K562 (cell line): Measurements from ENCODE around the gene NEURL1B. TPM values are rescaled to one million over a fixed set of nuclear protein-coding genes. Genes with fewer than 3 reads are reported as not detected.

Experiments used
- ATAC-seq: fragments of 200-7000 bp; cut with Tn5 transposase; 3 replicates; pipeline ENCODE4 v1.9.1; 2020; ENCODE audit warnings: moderate library complexity
- BruUV-seq: library from RNA; stranded (reverse); fragments of 400-500 nt; replicated peaks from 2 replicates; lab custom pipeline; 2021; lab: Mats Ljungman, UMichigan
- CTCF ChIA-PET: fragments of 300-600 bp; formaldehyde crosslinking; extraction: SDS; loops from one replicate; lab custom pipeline; 2021; ENCODE audit warnings: low intra/inter-chr PET ratio; lab: Yijun Ruan, JAX
- POLR2A ChIA-PET: fragments of 300-600, 350-650 bp; sonication (Branson Sonifier 250); formaldehyde crosslinking; extraction: SDS; loops from one replicate; lab custom pipeline; 2021; ENCODE audit warnings: antibody characterized with exemption, inconsistent platforms; lab: Yijun Ruan, JAX
- DNase-seq, 4 experiments: peaks; one replicate each; pipeline versions ENCODE4 v3.0.0 to v3.0.0-alpha.2; 2011 to 2018; ENCODE audit warnings: low spot score in 3 of 4, mixed read lengths in 3 of 4; ENCODE audit errors: extremely low read depth in 1 of 4
- FAIRE-seq: peaks from 2 replicates; lab custom pipeline; 2011; peaks lifted over from hg19 to GRCh38; lab: Jason Lieb, UNC
- H2AFZ ChIP-seq: 2 replicates; pipeline ENCODE4 v1.6.0; 2011; ENCODE audit warnings: low read depth, low read length, control low read depth, inconsistent platforms
- H3K27ac ChIP-seq: fragments of 200-600 bp; 3 replicates; pipeline ENCODE4 v1.8.0; 2011; ENCODE audit warnings: low read depth, mild to moderate bottlenecking, control low read depth, inconsistent platforms, low read length, moderate library complexity, mixed read lengths; ENCODE audit errors: extremely low read depth
- H3K27me3 ChIP-seq, 2 experiments: fragments of 300-600 bp in 1 of 2; 2 replicates in 1 of 2; 3 replicates in 1 of 2; pipeline versions ENCODE4 v1.6.0 to v1.8.0; 2011; ENCODE audit warnings: inconsistent platforms in 2 of 2, low read length in 2 of 2, mild to moderate bottlenecking in 1 of 2, mixed read lengths in 1 of 2, moderate library complexity in 1 of 2; ENCODE audit not compliant: control insufficient read depth in 2 of 2, insufficient read depth in 2 of 2
- H3K36me3 ChIP-seq: fragments of 300-600 bp; 3 replicates; pipeline ENCODE4 v1.8.0; 2011; ENCODE audit warnings: mild to moderate bottlenecking, low read length, inconsistent platforms; ENCODE audit not compliant: control insufficient read depth, insufficient read depth
- H3K4me1 ChIP-seq, 2 experiments: fragments of 200-600 bp in 1 of 2; replicated peaks in 1 of 2; 2 replicates in 1 of 2; 3 replicates in 1 of 2; pipeline versions ENCODE4 v1.5.1 to v1.8.0; 2011; ENCODE audit warnings: inconsistent platforms in 2 of 2, low read length in 2 of 2, mild to moderate bottlenecking in 1 of 2, mixed read lengths in 1 of 2, moderate library complexity in 1 of 2; ENCODE audit not compliant: control insufficient read depth in 2 of 2, insufficient read depth in 2 of 2
- H3K4me2 ChIP-seq: 2 replicates; pipeline ENCODE4 v1.6.1; 2011; ENCODE audit warnings: low read length, control low read depth, inconsistent platforms, mixed read lengths; ENCODE audit not compliant: insufficient read depth
- H3K4me3 ChIP-seq: fragments of 200-600 bp; sonication (generic), shearing (Covaris generic); 2 replicates; pipeline ENCODE4 v1.5.1; 2016; ENCODE audit warnings: control low read depth, inconsistent platforms
- H3K79me2 ChIP-seq: fragments of 200-600 bp; 3 replicates; pipeline ENCODE4 v1.8.0; 2011; ENCODE audit warnings: low read length, inconsistent platforms; ENCODE audit not compliant: control insufficient read depth, insufficient read depth
- H3K9ac ChIP-seq, 2 experiments: 2 replicates each; pipeline versions ENCODE4 v1.6.0 to v1.6.1; 2011; ENCODE audit warnings: low read depth in 2 of 2, low read length in 2 of 2, control low read depth in 1 of 2, inconsistent platforms in 1 of 2, mild to moderate bottlenecking in 1 of 2, mixed read lengths in 1 of 2; ENCODE audit not compliant: insufficient read depth in 1 of 2
- H3K9me1 ChIP-seq: one replicate; pipeline ENCODE4 v1.6.0; 2011; ENCODE audit warnings: inconsistent platforms, mild to moderate bottlenecking, low read length, moderate library complexity; ENCODE audit not compliant: control insufficient read depth, insufficient read depth
- H3K9me3 ChIP-seq: replicated peaks from 2 replicates; pipeline ENCODE4 v1.5.1; 2011; ENCODE audit warnings: low read depth, low read length, inconsistent platforms; ENCODE audit not compliant: control insufficient read depth, insufficient read depth
- H4K20me1 ChIP-seq: replicated peaks from 2 replicates; pipeline ENCODE4 v1.6.1; 2011; ENCODE audit warnings: low read length, inconsistent platforms, mixed read lengths; ENCODE audit not compliant: control insufficient read depth, insufficient read depth
- ARID3A ChIP-seq: IDR thresholded peaks from 2 replicates; pipeline ENCODE4 v1.6.1; 2012; ENCODE audit warnings: low read depth, low read length, improper control_type of control experiment, borderline replicate concordance
- CAMTA2 ChIP-seq: fragments of 250-450 bp; sonication (Bioruptor Pico); conservative IDR thresholded peaks from 2 replicates; pipeline ENCODE4 v1.5.1; 2022
- CEBPG ChIP-seq, 3 experiments: fragments of 200-800 bp in 1 of 3; sonication (Bioruptor generic) in 1 of 3; sonication (generic) in 1 of 3; formaldehyde crosslinking in 1 of 3; IDR thresholded peaks in 2 of 3; conservative IDR thresholded peaks in 1 of 3; 2 replicates each; pipeline versions ENCODE4 v1.6.1 to v1.8.0; 2016 to 2022; ENCODE audit warnings: missing compliant biosample characterization in 2 of 3, missing genetic modification characterization in 2 of 3, mild to moderate bottlenecking in 1 of 3, missing genetic modification reagents in 1 of 3
- E2F4 ChIP-seq: sonication (generic); formaldehyde crosslinking; IDR thresholded peaks from 2 replicates; pipeline ENCODE4 v1.8.0; 2022; ENCODE audit warnings: mild to moderate bottlenecking, low read depth, missing genetic modification reagents
- ELK1 ChIP-seq: sonication (generic); formaldehyde crosslinking; IDR thresholded peaks from 2 replicates; pipeline ENCODE4 v1.8.1; 2022; ENCODE audit warnings: missing genetic modification reagents
- HNRNPL ChIP-seq: fragments of 200-400 bp; formaldehyde crosslinking; IDR thresholded peaks from 2 replicates; pipeline ENCODE4 v1.6.1; 2017; ENCODE audit warnings: low read depth, mild to moderate bottlenecking, low read length
- MCM7 ChIP-seq, 2 experiments: fragments of 450-650 bp; IDR thresholded peaks; 2 replicates each; pipeline ENCODE4 v1.6.1; 2016 to 2018
- RCOR1 ChIP-seq, 2 experiments: IDR thresholded peaks; 2 replicates each; pipeline ENCODE4 v1.6.1; 2012; ENCODE audit warnings: low read depth in 2 of 2, low read length in 2 of 2, borderline replicate concordance in 1 of 2, improper control_type of control experiment in 1 of 2
- SOX6 ChIP-seq: fragments of 450-650 bp; IDR thresholded peaks from 2 replicates; pipeline ENCODE4 v1.6.1; 2014; ENCODE audit warnings: mild to moderate bottlenecking
- SRSF1 ChIP-seq: fragments of 200-400 bp; formaldehyde crosslinking; IDR thresholded peaks from 2 replicates; pipeline ENCODE4 v1.6.1; 2017; ENCODE audit warnings: mild to moderate bottlenecking, low read depth, low read length, moderate library complexity
- TGIF2 ChIP-seq: sonication (generic); formaldehyde crosslinking; IDR thresholded peaks from 2 replicates; pipeline ENCODE4 v1.8.1; 2022; ENCODE audit warnings: mild to moderate bottlenecking, missing genetic modification reagents, moderate library complexity
- USF2 ChIP-seq: sonication (generic); formaldehyde crosslinking; IDR thresholded peaks from 2 replicates; pipeline ENCODE4 v1.5.0; 2020; ENCODE audit warnings: missing genetic modification reagents
- ZNF316 ChIP-seq: fragments of 450-650 bp; IDR thresholded peaks from 2 replicates; pipeline ENCODE4 v1.6.1; 2016
- ZNF740 ChIP-seq, 3 experiments: fragments of 200-800 bp in 1 of 3; sonication (Bioruptor generic) in 1 of 3; sonication (generic) in 1 of 3; formaldehyde crosslinking in 1 of 3; IDR thresholded peaks; 2 replicates each; pipeline versions ENCODE4 v1.6.1 to v1.8.0; 2016 to 2022; ENCODE audit warnings: mild to moderate bottlenecking in 2 of 3, missing compliant biosample characterization in 2 of 3, missing genetic modification characterization in 2 of 3, missing genetic modification reagents in 1 of 3
- WGBS: fragments of 100-300 bp; shearing (Covaris generic); methylation state at CpG from one replicate; pipeline ENCODE4 v1.1.6; 2016; ENCODE audit warnings: low coverage, mixed read lengths; ENCODE audit not compliant: insufficient coverage; ENCODE audit errors: missing lambda C conversion rate; 5-methylcytosine and 5-hydroxymethylcytosine counted together
- in situ Hi-C: fragments of 300-500 bp; cut with MboI; formaldehyde crosslinking; loops from 4 replicates; pipeline ENCODE4 v1.15.0; 2018; ENCODE audit warnings: inconsistent platforms, mixed read lengths
- intact Hi-C: fragments of 100-400 bp; cut with micrococcal nuclease; formaldehyde crosslinking; loops from 2 replicates; pipeline ENCODE4 v1.14.2; 2022
- polyA plus RNA-seq, 8 experiments: library from polyadenylated mRNA; depleted of rRNA in 4 of 8; stranded (reverse) in 5 of 8; unstranded in 3 of 8; fragments of >200 nt; fragmentation: Nextera tagmentation in 2 of 8; fragmentation: Illumina TruSeq in 1 of 8; extraction: Ambion mirVana in 2 of 8; extraction: Trizol in 1 of 8; gene quantifications; 2 replicates each; pipeline versions ENCODE4 v1.2.1 to v1.2.3, GENCODE V29; 2011 to 2014; ENCODE audit warnings: inconsistent platforms in 1 of 8, missing spikeins in 1 of 8
- total RNA-seq, 7 experiments: library from RNA; depleted of rRNA in 6 of 7; stranded (reverse); fragments of >200 nt in 6 of 7; fragmentation: Illumina TruSeq in 2 of 7; extraction: Trizol in 2 of 7; gene quantifications; 2 replicates each; pipeline versions ENCODE4 v1.2.1 to v1.2.3, GENCODE V29; 2011 to 2021; ENCODE audit warnings: low replicate concordance in 1 of 7

Gene NEURL1B
- total and polyA plus RNA-seq, 9 of the 15 experiments (the other 6 are each of a cell fraction or from before 2014, with no cell fraction given), result 0.04 TPM; not detected in 8

GRCh38 chr5:172692451-172692850, 51.4 kb downstream of the NEURL1B start:
- TF ChIP-seq SRSF1 (no peak), E2F4 (CRISPR knock-in tag) (no peak), SOX6 (no peak), TGIF2 (no peak), ARID3A (no peak), MCM7 (IDR thresholded peaks at IDR 0.05) (no peak), USF2 (CRISPR knock-in tag) (no peak), CEBPG (CRISPR knock-in tag; IDR thresholded peaks at IDR 0.05) (no peak), CEBPG (tag; conservative IDR thresholded peaks at IDR 0.05 in 1 of 2, IDR thresholded peaks at IDR 0.05 in 1 of 2) (no peak), HNRNPL (no peak), ZNF316 (no peak), RCOR1 (IDR thresholded peaks at IDR 0.05; ENCODE audit: borderline replicate concordance in 1 of 2, low read depth in 2 of 2, low read length in 2 of 2) (no peak), ZNF740 (CRISPR knock-in tag; IDR thresholded peaks at IDR 0.05) (no peak), ZNF740 (tag; IDR thresholded peaks at IDR 0.05) (no peak), ELK1 (CRISPR knock-in tag) (no peak), CAMTA2 (CRISPR knock-in tag) (no peak)
- TF ChIP-seq, all 486 proteins: peak for 0
- Histone ChIP-seq H4K20me1 (0 out of 2 replicates have a peak, but pooled peaks cover 10% of the 10 kb centered on the region), H3K4me2 (no peak overlapping the region), H3K9me3 (no peaks in the 10 kb centered on the region), H3K4me3 (no peak overlapping the region), H3K4me1 (peaks cover 0 to 13% of the 10 kb centered on the region in 2 experiments; a peak in 2 of 5 replicates), H3K27me3 (peaks cover 45 to 77% of the 10 kb centered on the region in 2 experiments; a peak in 4 of 5 replicates), H2AFZ (no peak overlapping the region), H3K9ac (no peak overlapping the region), H3K79me2 (no peaks in the 10 kb centered on the region), H3K9me1 (no peaks in the 10 kb centered on the region), H3K36me3 (no peaks in the 10 kb centered on the region), H3K27ac (no peak overlapping the region)
- intact Hi-C loops, result loop anchor here (10.0 kb wide), 2 partner anchors 48 to 118 kb away; partner anchors contain the start of gene NEURL1B
- in situ Hi-C loops, result loop anchor here (5.0 kb wide), 1 partner anchor 215 kb away; no protein-coding TSS in a partner anchor
- no peak for DNase-seq
- ATAC-seq, result no peak
- CTCF ChIA-PET, result no interaction called here
- no peak for FAIRE-seq
- POLR2A ChIA-PET, result no interaction called here
- BruUV-seq, result no TSS peak
- WGBS, result 8% methylated on average over 6 of the region's 6 CpGs
